ENCODE results near the gene MTMR3.

- TF ChIP-seq CTCF (conservative IDR thresholded peaks at IDR 0.05; ENCODE audit: low read depth, low read length) (no peak), EZH2 (IDR thresholded peaks at IDR 0.05; ENCODE audit: low read length, unreplicated experiment) (no peak)
These were observed 42.5 kb upstream of the MTMR3 start for GRCh38 chr22:29840498-29840897.

Data from PC-3 (cell line).